NCI-H2171 (cell line): Measurements from ENCODE around the gene SPR.
"Not testable (repeated sequence)": the region's sequence is repeated elsewhere in the genome, so short reads cannot be mapped to it uniquely, and the experiment has no call there.

ENCODE experiments used
- DNase-seq: peaks from one replicate; lab custom pipeline; 2025; lab: John Stamatoyannopoulos, UW

Gene SPR

DNA sequence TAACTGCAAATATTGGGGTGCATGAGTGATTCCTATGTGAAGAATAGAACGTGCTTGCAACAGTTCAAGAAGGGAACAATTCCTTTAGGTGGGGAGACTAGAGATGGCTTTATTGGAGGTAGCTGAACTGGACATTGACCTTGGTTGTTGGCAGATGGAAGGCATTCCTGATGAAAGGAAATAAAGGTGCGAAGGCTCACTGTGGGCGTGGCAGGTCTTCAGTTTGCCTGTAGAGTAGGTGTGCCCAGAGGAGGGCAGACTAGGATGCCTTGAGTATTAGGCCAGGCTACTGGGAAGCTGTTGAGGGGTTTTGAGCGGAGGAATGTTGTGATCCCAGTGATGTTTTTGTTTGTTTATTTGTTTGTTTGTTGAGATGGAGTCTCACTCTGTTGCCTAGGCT is 2.8 kb downstream of the SPR start:
- no peak for DNase-seq

DNA sequence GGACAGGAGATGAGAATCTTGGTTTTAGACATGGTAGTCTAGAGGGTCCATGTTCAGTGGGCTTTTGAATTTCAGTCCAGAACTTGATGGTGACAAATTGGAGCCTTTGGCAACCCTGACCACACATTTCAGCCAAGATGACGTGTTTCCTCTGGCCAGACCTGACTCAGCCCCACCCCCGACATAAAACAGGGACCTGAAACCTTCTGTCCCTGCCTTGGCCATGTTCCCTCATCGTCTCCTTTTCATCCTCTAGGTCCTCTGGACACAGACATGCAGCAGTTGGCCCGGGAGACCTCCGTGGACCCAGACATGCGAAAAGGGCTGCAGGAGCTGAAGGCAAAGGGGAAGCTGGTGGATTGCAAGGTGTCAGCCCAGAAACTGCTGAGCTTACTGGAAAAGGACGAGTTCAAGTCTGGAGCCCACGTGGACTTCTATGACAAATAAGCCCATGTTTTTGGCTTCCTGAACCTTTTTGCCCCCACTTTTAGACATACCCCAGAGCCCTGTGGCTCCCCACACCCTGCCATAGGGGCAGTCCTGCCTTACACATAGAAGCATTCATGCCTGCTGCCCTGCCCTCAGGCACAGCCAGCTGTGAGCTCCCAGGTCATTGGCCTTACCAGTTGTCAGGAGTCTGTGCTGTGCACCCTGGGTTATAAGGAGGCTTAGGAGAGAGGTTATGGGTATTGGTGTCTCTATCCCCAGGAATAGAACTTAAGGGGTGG is 4.0 kb downstream of the SPR start:
- no peak for DNase-seq

- DNase-seq, result peak; percentile 59
These were observed 5.4 kb downstream of the SPR start for GRCh38 chr2:72892506-72893173.

- DNase-seq, result peak; percentile 62
These were observed 6.5 kb downstream of the SPR start for GRCh38 chr2:72893594-72894319.

DNA sequence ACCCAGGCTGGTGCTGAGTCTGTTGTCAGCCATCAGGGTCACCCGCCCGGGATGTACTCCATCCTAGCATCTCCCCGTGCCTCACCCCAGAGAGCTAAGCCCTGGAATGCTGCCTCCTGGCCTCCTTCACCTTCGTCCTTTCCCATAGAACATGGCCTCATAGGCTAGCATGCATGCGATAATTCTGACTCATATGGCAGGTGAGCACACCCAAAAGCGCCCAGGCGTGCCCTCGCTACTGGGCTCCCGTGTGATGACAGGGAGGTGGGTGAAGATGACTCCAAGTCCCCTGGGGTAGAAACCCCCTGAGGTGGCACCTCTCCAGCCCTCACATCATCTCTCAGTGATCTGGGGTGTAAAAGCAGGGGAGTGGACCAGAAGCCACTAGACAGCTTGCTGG is 7.3 kb downstream of the SPR start:
- DNase-seq, result no peak

GRCh38 chr2:72895154-72895553 is 7.9 kb downstream of the SPR start:
- no peak for DNase-seq

DNA sequence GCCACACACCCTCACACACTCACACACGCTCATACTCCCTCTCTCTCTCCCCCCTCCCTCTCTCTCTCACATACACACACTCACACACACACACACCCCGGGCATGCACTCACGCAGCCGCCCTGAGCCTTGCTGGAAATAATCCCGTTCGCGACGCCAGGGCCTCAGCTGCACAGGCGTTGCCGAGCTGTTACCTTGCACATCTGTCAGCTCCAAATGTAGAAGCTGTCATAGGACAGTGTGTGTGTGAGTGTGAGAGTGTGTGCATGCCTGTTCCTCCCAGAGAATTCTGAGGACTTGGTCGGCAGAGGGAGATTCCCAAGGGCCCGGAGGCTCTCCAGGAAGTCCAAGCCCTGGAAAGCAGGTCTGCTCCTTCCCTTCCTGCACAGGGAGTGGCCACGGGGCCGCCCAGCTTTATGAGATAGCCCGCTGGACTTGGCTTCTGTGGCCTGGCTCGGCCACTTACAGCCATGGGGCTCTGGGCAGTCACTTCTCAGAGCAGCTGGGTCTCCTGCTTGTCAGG is 8.6 kb downstream of the SPR start:
- peak; percentile 78 for DNase-seq

DNA sequence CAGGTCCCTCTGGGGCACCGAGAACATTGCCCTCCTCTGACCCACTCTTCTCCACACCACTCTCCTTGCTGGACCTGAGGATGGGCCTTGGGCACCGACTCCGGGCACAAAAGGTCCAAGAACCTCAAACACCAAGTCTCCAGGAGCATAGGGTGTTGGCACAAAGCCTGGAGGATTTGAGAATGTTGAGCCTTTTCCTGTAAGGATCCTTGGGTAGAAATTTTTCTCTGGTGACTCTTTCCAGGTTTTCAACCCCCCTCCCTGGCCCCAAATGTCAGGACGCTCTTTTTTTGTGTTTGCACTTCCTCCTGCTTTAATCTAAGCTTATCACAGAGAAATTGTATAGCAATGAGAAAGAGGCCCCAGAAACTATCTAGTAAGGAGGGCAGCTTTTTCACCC is 9.2 kb downstream of the SPR start:
- DNase-seq, result no peak

GRCh38 chr2:72897785-72898584 is 10.8 kb downstream of the SPR start:
- no peak for DNase-seq

- no peak for DNase-seq
These were observed 11.3 kb downstream of the SPR start for GRCh38 chr2:72898585-72898906.

DNA sequence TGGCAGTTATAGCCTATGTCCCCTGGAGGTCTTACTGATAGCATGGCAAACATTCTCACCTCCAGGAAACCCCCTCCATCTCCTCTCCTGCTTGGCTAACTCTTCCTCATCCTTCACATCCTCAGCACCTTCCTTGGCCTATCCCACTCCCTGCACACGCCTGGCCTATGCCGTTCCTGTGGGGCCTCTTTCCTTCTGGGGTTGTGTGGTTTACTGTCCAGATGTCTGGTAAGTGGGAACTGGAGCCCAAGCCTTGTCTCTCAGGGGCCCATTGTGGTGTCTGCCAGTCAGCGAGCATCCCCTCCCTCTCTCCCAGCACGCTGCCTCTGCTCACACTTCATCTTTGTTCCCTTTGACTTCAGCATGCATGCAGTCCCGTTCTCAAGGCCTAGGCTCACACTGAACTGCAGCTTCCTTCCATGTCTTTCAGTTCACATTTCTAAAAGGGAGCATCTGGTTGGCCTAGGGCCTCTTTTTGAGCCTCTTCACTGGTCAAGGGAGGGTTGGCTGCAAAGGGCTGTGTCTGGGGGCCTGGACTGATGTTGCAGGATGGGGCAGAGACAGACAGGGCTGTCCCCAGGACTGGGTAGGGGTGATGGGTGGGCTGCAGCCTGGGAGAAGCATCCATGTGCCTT is 13.1 kb downstream of the SPR start:
- no peak for DNase-seq

- DNase-seq, result no peak
These were observed 14.2 kb downstream of the SPR start for GRCh38 chr2:72901426-72901825.

DNA sequence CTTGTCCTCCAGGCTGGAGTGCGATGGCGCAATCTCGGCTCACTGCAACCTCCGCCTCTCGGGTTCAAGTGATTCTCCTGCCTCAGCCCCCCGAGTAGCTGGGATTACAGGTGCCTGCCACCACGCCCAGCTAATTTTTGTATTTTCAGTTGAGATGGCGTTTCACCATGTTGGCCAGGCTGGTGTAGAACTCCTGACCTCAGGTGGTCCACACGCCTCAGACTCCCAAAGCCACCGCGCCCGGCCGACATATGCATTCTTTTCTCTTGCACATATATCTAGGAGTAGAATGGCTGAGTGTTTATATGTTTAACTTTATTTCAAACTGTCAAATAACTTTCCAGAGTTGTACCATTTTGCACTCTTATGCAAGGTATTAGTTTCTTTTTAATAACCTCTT is 20.2 kb downstream of the SPR start:
- DNase-seq, result not testable (repeated sequence)

DNA sequence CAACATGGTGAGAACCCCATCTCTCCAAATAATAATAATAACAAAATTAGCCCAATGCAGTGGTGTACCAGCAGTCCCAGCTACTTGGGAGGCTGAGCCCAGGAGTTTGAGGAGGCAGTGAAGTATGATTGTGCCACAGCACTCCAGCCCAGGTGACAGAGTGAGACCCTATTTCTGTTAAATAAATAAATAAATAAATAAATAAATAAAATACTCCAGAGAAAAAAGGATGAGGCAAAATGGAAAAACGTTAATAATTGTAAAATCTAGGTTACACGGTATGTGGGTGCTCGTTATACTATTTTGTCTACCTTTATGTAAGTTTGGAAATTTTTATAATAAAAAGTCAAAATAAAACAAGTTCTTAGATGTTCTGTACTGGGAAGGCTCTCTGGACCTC is 21.5 kb downstream of the SPR start:
- DNase-seq, result no peak

DNA sequence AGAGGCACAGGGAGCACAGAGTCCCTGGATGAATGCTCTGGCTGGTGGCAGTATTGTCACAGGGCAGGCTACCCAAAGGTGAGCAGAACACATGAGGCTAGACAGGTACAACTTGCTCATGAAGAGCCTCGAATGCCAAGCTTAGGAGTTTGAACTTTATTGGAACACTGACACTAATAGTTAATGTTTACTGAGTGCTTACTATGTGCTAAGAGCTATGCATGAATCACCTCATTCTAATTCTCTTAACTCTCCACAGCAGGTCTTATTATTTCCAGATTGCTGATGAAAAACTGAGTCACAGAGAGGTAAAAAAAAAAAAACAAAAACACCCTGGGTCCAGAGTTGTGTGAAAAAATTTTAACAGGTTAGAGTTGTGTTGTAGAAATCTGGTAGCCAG is 24.0 kb downstream of the SPR start:
- DNase-seq, result no peak

- peak; percentile 5 for DNase-seq
These were observed 26.4 kb downstream of the SPR start for GRCh38 chr2:72913486-72914205.

DNA sequence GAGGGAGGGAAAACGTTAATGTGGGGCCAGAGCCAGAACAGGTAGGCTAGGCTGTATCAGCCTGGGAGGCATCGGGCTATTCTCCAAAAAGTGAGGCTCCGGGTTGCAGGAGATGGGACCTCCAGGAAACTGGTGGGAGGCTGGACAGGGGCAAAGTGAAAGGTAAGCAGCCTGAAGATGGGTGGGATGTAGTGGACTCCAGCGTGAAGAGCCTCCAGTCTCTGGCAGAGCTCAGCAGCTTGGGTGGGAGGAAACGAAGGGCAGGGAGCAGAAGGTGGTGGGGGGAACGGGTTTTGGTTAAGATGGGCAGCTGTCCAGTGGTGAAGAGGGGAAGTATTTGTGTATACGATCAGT is 27.0 kb downstream of the SPR start:
- DNase-seq, result no peak

GRCh38 chr2:72914589-72915319 is 27.5 kb downstream of the SPR start:
- no peak for DNase-seq

DNA sequence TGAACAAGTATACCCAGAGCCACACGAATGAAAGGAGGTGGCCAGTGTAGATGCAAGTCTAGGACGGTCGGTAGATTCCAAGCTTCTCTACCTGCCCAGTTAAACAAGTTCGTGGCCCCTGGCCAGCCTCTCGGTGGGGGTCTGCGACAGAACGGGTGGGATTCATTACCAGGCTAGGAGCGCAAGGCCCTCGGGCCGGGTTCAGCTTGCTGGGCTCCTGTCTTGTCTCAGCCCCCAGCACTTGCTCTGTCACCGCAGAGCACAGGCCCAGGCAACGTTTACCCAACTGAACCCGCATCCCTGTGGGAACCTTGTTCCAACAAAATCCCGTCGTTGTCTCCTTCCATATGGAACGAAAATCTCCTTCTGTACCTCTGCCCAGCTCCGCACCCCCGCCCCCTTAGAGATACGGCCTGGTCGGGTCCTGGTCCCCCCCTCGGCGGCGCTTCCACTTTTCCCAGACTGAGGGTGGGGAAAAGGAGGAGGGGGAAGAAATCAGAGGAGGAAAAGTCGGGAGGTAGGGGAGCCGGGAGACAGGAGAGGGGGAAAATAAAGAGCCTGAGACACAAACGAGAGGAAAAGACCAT is 28.2 kb downstream of the SPR start:
- DNase-seq, result no peak
